GM12891 (cell line): ENCODE results near the gene KRT73.

ENCODE experiments used
- PAX5 ChIP-seq: IDR thresholded peaks from 2 replicates; pipeline ENCODE4 v1.6.1; 2011; ENCODE audit warnings: low read length, moderate library complexity, mild to moderate bottlenecking; ENCODE audit not compliant: insufficient read depth, severe bottlenecking
- POLR2A ChIP-seq: IDR thresholded peaks from 2 replicates; pipeline ENCODE4 v1.6.1; 2011; ENCODE audit warnings: low read depth, low read length, control low read depth
- POLR2AphosphoS5 ChIP-seq: IDR thresholded peaks from 2 replicates; pipeline ENCODE4 v1.6.1; 2011; ENCODE audit warnings: low read depth, low read length, control low read depth

GRCh38 chr12:52608161-52608560 lies 10.2 kb downstream of the KRT73 start:
- TF ChIP-seq POLR2A: no peak
- no peak for TF ChIP-seq POLR2AphosphoS5
- no peak for TF ChIP-seq PAX5
